Measurements from ENCODE around the gene SLC2A2. TPM values are rescaled to one million over a fixed set of nuclear protein-coding genes. Genes with fewer than 3 reads are reported as not detected.

The SLC2A2 gene
- total RNA-seq, 2 experiments from 2014 or later, result not detected

DNA sequence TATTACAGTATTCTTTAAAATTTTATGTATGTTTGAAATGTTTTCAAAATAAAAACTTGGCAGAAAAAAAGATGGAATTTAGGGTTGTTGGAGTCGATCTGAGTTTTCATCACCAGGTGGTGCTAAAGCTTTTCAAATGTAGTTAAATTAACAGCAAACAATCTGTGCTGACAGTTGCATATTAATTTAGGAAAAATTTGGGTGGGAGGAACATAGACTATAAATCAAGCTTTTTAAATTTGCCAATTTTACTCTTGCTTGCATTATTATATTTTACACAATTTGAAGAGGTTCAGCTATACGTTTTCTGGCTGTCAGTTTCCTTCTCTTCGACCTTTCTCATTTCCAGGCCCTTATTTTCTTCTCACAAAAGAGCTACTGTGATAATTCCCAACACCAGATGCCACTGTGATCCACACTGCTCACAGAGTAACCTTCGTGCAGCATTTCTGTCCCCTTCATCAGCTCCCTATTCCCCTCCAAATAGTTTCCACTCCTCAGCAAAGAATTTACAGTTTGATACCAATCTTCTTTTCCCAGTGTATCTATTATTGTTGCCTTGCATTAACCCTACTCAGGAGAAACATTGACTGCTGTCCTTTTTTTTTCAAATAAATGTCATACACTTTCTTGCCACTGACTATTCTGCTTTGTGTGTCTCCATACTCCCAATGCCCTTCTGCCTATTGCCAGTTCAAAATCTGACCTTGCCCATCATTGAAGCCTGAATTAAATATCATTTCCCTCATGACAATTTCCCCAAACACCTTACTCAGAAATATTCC lies 64.7 kb downstream of the SLC2A2 start:
- no peaks in the 10 kb centered on the region for H3K9me3 Mint-ChIP-seq (ENCODE audit: low read depth)
- no peak overlapping the region for H3K27ac Mint-ChIP-seq

GRCh38 chr3:170959457-170959856 lies 67.1 kb downstream of the SLC2A2 start:
- no peaks in the 10 kb centered on the region for H3K9me3 Mint-ChIP-seq (ENCODE audit: low read depth)
- DNase-seq, result no peak
- peaks cover 5% of the 10 kb centered on the region for H3K4me1 Mint-ChIP-seq
- no peaks in the 10 kb centered on the region for H3K36me3 Mint-ChIP-seq
- peaks cover 30% of the 10 kb centered on the region for H3K27me3 Mint-ChIP-seq
- CTCF ChIA-PET, result interaction anchor here (4.1 kb wide), 1 partner anchor 813 kb away, joined by 25 read pairs; no protein-coding TSS in a partner anchor
- H3K4me3 Mint-ChIP-seq, result no peak overlapping the region
- no peak overlapping the region for H3K27ac Mint-ChIP-seq
- ATAC-seq, result no peak

More for the DNA sequence above, 64.7 kb downstream of the SLC2A2 start:
- CTCF ChIA-PET, result interaction anchor here (0.8 to 4.1 kb wide), 6 partner anchors 34 to 1379 kb away, joined by 3 to 25 read pairs (median 4); no protein-coding TSS in a partner anchor
- ATAC-seq, result no peak
- peaks cover 19% of the 10 kb centered on the region for H3K27me3 Mint-ChIP-seq
- no peak overlapping the region for H3K4me3 Mint-ChIP-seq
- DNase-seq, result no peak
- H3K4me1 Mint-ChIP-seq, result peaks cover 5% of the 10 kb centered on the region
- no peaks in the 10 kb centered on the region for H3K36me3 Mint-ChIP-seq

GRCh38 chr3:170956647-170957046 lies 69.9 kb downstream of the SLC2A2 start:
- CTCF ChIA-PET, result no interaction called here

DNA sequence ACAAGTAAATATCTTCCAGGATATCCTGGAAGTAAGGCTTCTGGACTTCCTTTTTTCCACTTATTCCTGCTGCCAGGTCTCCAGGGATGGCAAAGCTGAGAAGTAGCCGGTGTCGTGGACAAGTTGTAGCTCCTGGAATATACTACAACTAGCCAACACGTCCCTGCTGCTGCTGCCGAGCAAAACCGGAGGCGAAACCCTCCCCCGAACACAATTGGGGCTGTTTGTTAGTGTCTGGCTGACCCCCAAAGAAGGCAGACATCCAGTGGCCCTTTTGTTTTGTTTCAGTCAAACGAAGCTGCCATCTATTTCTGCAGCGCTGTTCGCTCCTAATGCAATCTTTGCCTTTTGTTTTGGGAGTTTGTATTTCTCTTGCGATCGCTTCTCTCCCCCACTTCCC lies 72.8 kb downstream of the SLC2A2 start:
- H3K27ac Mint-ChIP-seq, result no peak overlapping the region
- no peak for DNase-seq
- ATAC-seq, result no peak
- H3K27me3 Mint-ChIP-seq, result peaks cover 36% of the 10 kb centered on the region
- no peaks in the 10 kb centered on the region for H3K36me3 Mint-ChIP-seq
- CTCF ChIA-PET, result no interaction called here
- H3K4me3 Mint-ChIP-seq, result no peak overlapping the region
- no peaks in the 10 kb centered on the region for H3K9me3 Mint-ChIP-seq (ENCODE audit: low read depth)
- no peaks in the 10 kb centered on the region for H3K4me1 Mint-ChIP-seq

More at GRCh38 chr3:170956647-170957046, 69.9 kb downstream of the SLC2A2 start:
- Mint-ChIP-seq H3K27me3 (peaks cover 30% of the 10 kb centered on the region), H3K4me3 (no peak overlapping the region), H3K27ac (no peak overlapping the region), H3K9me3 (ENCODE audit: low read depth) (no peaks in the 10 kb centered on the region), H3K36me3 (no peaks in the 10 kb centered on the region), H3K4me1 (no peaks in the 10 kb centered on the region)
- ATAC-seq (no peak), DNase-seq (no peak)

- ATAC-seq (no peak), DNase-seq (no peak)
- H3K4me3 Mint-ChIP-seq, result no peak overlapping the region
- CTCF ChIA-PET, result no interaction called here
- H3K36me3 Mint-ChIP-seq, result no peaks in the 10 kb centered on the region
- H3K9me3 Mint-ChIP-seq (ENCODE audit: low read depth), result no peaks in the 10 kb centered on the region
- no peak overlapping the region for H3K27ac Mint-ChIP-seq
- H3K4me1 Mint-ChIP-seq, result no peaks in the 10 kb centered on the region
- peaks cover 35% of the 10 kb centered on the region for H3K27me3 Mint-ChIP-seq
Measured at GRCh38 chr3:170953229-170953628, 73.3 kb downstream of the SLC2A2 start.

- ATAC-seq (no peak), DNase-seq (no peak)
- H3K4me3 Mint-ChIP-seq, result no peak overlapping the region
- CTCF ChIA-PET, result no interaction called here
- H3K27me3 Mint-ChIP-seq, result peaks cover 17% of the 10 kb centered on the region
- no peaks in the 10 kb centered on the region for H3K4me1 Mint-ChIP-seq
- no peaks in the 10 kb centered on the region for H3K9me3 Mint-ChIP-seq (ENCODE audit: low read depth)
- no peak overlapping the region for H3K27ac Mint-ChIP-seq
- no peaks in the 10 kb centered on the region for H3K36me3 Mint-ChIP-seq
Measured at GRCh38 chr3:170949211-170949610, 77.3 kb downstream of the SLC2A2 start.

GRCh38 chr3:170947018-170947769 lies 79.3 kb downstream of the SLC2A2 start:
- Mint-ChIP-seq H3K36me3 (no peaks in the 10 kb centered on the region), H3K9me3 (ENCODE audit: low read depth) (peaks cover 3% of the 10 kb centered on the region), H3K27me3 (peaks cover 19% of the 10 kb centered on the region), H3K4me3 (no peak overlapping the region), H3K4me1 (no peaks in the 10 kb centered on the region), H3K27ac (no peak overlapping the region)
- DNase-seq (no peak), ATAC-seq (no peak)
- CTCF ChIA-PET, result no interaction called here

Other genes starting within 250 kb of the SLC2A2 start
- gene RPL22L1, start 156.5 kb downstream of the SLC2A2 start, total RNA-seq, result 100 to 1,000 TPM; 116 to 149 TPM
- gene EIF5A2, start 118.1 kb downstream of the SLC2A2 start, total RNA-seq, result 10 to 100 TPM; 11.8 to 12.3 TPM